PC-9 (cell line): ENCODE data around the gene GPR108. TPM values are rescaled to one million over a fixed set of nuclear protein-coding genes. Genes with fewer than 3 reads are reported as not detected.
"Not testable (repeated sequence)": the region's sequence is repeated elsewhere in the genome, so short reads cannot be mapped to it uniquely, and the experiment has no call there.

ENCODE experiments used
- BruUV-seq: library from RNA; stranded (reverse); fragments of 400-500 nt; replicated peaks from 2 replicates; lab custom pipeline; 2021; lab: Mats Ljungman, UMichigan
- CTCF ChIA-PET: fragments of 300-600 bp; sonication (Branson Sonifier 250); formaldehyde crosslinking; loops from one replicate; lab custom pipeline; 2022; ENCODE audit warnings: antibody characterized with exemption; lab: Charles Lee
- POLR2A ChIA-PET: fragments of 300-600 bp; sonication (Branson Sonifier 250); formaldehyde crosslinking; loops from one replicate; lab custom pipeline; 2022; ENCODE audit warnings: antibody characterized with exemption; ENCODE audit not compliant: unreplicated experiment; lab: Charles Lee
- DNase-seq, 2 experiments: peaks; one replicate each; pipeline versions ENCODE4 v3.0.0 to v3.0.0-alpha.2; 2015 to 2022; ENCODE audit warnings: mixed read lengths in 1 of 2
- H2AFZ ChIP-seq: fragments of 200-600 bp; sonication (generic); 2 replicates; pipeline ENCODE4 v1.8.1; 2017; ENCODE audit warnings: antibody characterized with exemption
- H3F3A ChIP-seq: fragments of 200-600 bp; sonication (generic); 2 replicates; pipeline ENCODE4 v1.8.1; 2017; ENCODE audit warnings: antibody characterized with exemption, mild to moderate bottlenecking, low read depth; ENCODE audit not compliant: insufficient read depth
- H3K27ac ChIP-seq: fragments of 200-600 bp; sonication (generic); 2 replicates; pipeline ENCODE4 v1.6.1; 2016; ENCODE audit warnings: mixed run types
- H3K27me3 ChIP-seq: fragments of 200-600 bp; sonication (generic); 2 replicates; pipeline ENCODE4 v1.6.1; 2016; ENCODE audit warnings: low read depth, mixed run types; ENCODE audit not compliant: insufficient read depth
- H3K36me3 ChIP-seq: fragments of 200-600 bp; sonication (generic); 2 replicates; pipeline ENCODE4 v1.6.1; 2016; ENCODE audit warnings: low read depth, mixed run types
- H3K4me1 ChIP-seq: fragments of 200-600 bp; sonication (generic); replicated peaks from 2 replicates; pipeline ENCODE4 v1.6.1; 2016; ENCODE audit warnings: mixed run types; ENCODE audit not compliant: insufficient read depth
- H3K4me2 ChIP-seq: fragments of 200-600 bp; sonication (generic); 2 replicates; pipeline ENCODE4 v1.6.1; 2017; ENCODE audit warnings: mixed run types
- H3K4me3 ChIP-seq: fragments of 200-600 bp; sonication (generic); 2 replicates; pipeline ENCODE4 v1.6.1; 2016; ENCODE audit warnings: mixed run types
- H3K79me2 ChIP-seq: fragments of 200-600 bp; sonication (generic); 2 replicates; pipeline ENCODE4 v1.6.1; 2017; ENCODE audit warnings: low read depth, mixed run types
- H3K9me2 ChIP-seq: fragments of 200-600 bp; sonication (generic); 2 replicates; pipeline ENCODE4 v1.8.1; 2017; ENCODE audit warnings: mild to moderate bottlenecking; ENCODE audit not compliant: insufficient read depth
- H3K9me3 ChIP-seq: fragments of 200-600 bp; sonication (generic); 2 replicates; pipeline ENCODE4 v1.8.1; 2016; ENCODE audit warnings: low read depth; ENCODE audit not compliant: insufficient read depth
- H4K20me1 ChIP-seq: fragments of 200-600 bp; sonication (generic); 2 replicates; pipeline ENCODE4 v1.8.1; 2017; ENCODE audit not compliant: insufficient read depth
- EZH2 ChIP-seq: fragments of 200-600 bp; sonication (generic); IDR thresholded peaks from 2 replicates; pipeline ENCODE4 v1.8.0; 2017; ENCODE audit warnings: antibody characterized with exemption, low read depth
- intact Hi-C: fragments of 100-400 bp; cut with micrococcal nuclease; formaldehyde crosslinking; loops from one replicate; pipeline ENCODE4 v1.10.0; 2022; ENCODE audit not compliant: unreplicated experiment
- total RNA-seq: library from RNA; stranded (reverse); gene quantifications from 2 replicates; pipeline ENCODE4 v1.2.3, GENCODE V29; 2021
- TF ChIP-seq, protein P1 (sequence below): fragments of 200-600 bp; sonication (generic); conservative IDR thresholded peaks from 2 replicates; pipeline ENCODE4 v1.6.1; 2017; ENCODE audit warnings: mixed run types, antibody characterized with exemption, mild to moderate bottlenecking, moderate library complexity

Gene GPR108
- total RNA-seq, 1 experiment from 2014 or later: 66.8 TPM

GRCh38 chr19:6772028-6772865 is 34.9 kb upstream of the GPR108 start, which contains the start of gene VAV1:
TSS of gene VAV1 (plus strand) at chr19:6772708. CDS start at chr19:6772808, 100 bp downstream.
- Histone ChIP-seq H3K27me3 (no peaks in the 10 kb centered on the region), H2AFZ (no peak within 1 kb of the TSS), H3F3A (peaks cover 12% of the 10 kb centered on the region; the same call in 1 of the 2 replicates), H3K4me3 (no peak within 1 kb of the TSS), H3K36me3 (no peaks in the 10 kb centered on the region), H3K4me1 (no peaks in the 10 kb centered on the region), H3K4me2 (no peak within 1 kb of the TSS), H3K9me3 (no peaks in the 10 kb centered on the region), H3K79me2 (no peaks in the 10 kb centered on the region), H4K20me1 (no peaks in the 10 kb centered on the region), H3K27ac (no peak within 1 kb of the TSS), H3K9me2 (no peaks in the 10 kb centered on the region)
- no peak for DNase-seq
- no peak for TF ChIP-seq EZH2
- TF ChIP-seq, protein P1, sequence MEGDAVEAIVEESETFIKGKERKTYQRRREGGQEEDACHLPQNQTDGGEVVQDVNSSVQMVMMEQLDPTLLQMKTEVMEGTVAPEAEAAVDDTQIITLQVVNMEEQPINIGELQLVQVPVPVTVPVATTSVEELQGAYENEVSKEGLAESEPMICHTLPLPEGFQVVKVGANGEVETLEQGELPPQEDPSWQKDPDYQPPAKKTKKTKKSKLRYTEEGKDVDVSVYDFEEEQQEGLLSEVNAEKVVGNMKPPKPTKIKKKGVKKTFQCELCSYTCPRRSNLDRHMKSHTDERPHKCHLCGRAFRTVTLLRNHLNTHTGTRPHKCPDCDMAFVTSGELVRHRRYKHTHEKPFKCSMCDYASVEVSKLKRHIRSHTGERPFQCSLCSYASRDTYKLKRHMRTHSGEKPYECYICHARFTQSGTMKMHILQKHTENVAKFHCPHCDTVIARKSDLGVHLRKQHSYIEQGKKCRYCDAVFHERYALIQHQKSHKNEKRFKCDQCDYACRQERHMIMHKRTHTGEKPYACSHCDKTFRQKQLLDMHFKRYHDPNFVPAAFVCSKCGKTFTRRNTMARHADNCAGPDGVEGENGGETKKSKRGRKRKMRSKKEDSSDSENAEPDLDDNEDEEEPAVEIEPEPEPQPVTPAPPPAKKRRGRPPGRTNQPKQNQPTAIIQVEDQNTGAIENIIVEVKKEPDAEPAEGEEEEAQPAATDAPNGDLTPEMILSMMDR: no peak
- BruUV-seq: no TSS peak
- ChIA-PET CTCF (interaction anchor here (0.7 kb wide), 1 partner anchor 28 kb away, joined by 3 read pairs; no protein-coding TSS in a partner anchor), POLR2A (no interaction called here)
- intact Hi-C loops: no loop called here

DNA sequence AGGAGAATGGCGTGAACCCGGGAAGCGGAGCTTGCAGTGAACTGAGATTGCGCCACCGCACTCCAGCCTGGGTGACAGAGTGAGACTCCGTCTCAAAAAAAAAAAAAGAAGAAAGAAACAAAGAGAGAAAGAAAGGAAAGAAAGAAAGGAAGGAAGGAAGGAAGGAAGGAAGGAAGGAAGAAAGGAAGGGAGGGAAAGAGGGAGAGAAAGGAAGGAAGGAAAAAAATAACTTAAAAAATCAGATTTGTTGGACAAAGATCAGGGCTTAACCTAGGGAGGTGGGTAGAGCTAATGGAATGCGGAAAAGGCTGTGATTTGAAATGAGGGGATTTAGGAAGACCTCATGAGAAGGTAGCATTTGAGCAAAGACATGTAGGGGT is 34.3 kb upstream of the GPR108 start:
- intact Hi-C loops, BruUV-seq, DNase-seq, H3K36me3 ChIP-seq, H3K27me3 ChIP-seq, H3K4me1 ChIP-seq, H3K9me2 ChIP-seq, H3K79me2 ChIP-seq, H3K4me2 ChIP-seq, H3K4me3 ChIP-seq, H3K9me3 ChIP-seq, H2AFZ ChIP-seq, H4K20me1 ChIP-seq, H3K27ac ChIP-seq, CTCF ChIA-PET, POLR2A ChIA-PET: not testable (repeated sequence)
- peaks cover 15% of the 10 kb centered on the region for H3F3A ChIP-seq

GRCh38 chr19:6769006-6769619 is 31.7 kb upstream of the GPR108 start:
- ChIA-PET CTCF (no interaction called here), POLR2A (no interaction called here)
- Histone ChIP-seq H3K4me2 (no peak overlapping the region), H3K36me3 (peaks cover 1% of the 10 kb centered on the region; the same call in 1 of the 2 replicates), H3K79me2 (peaks cover 23% of the 10 kb centered on the region), H3K9me3 (no peaks in the 10 kb centered on the region), H3K27me3 (no peaks in the 10 kb centered on the region), H3K4me1 (peaks cover 13% of the 10 kb centered on the region), H3K9me2 (no peaks in the 10 kb centered on the region), H3K27ac (no peak overlapping the region), H2AFZ (no peak overlapping the region), H3K4me3 (no peak overlapping the region), H4K20me1 (no peaks in the 10 kb centered on the region), H3F3A (peaks cover 35% of the 10 kb centered on the region)
- intact Hi-C loops: no loop called here
- no peak for DNase-seq
- TF ChIP-seq EZH2: no peak
- TF ChIP-seq, protein P1: peak; percentile 40; the same call in 1 of the 2 replicates
- BruUV-seq: no TSS peak
